Measurements from ENCODE around the gene CRACDL.
A peak's percentile ranks its signal among the peaks of the same experiment; 100 is the strongest.

CRACDL gene

GRCh38 chr2:98924910-98925309 is 11.1 kb downstream of the CRACDL start:
- no peak for DNase-seq

GRCh38 chr2:98924038-98924830 is 11.8 kb downstream of the CRACDL start:
- DNase-seq, result no peak

GRCh38 chr2:98923244-98923940 is 12.6 kb downstream of the CRACDL start:
- no peak for DNase-seq

GRCh38 chr2:98921062-98921461 is 15.0 kb downstream of the CRACDL start:
- DNase-seq, result no peak

- no peak for DNase-seq
Observed at GRCh38 chr2:98917031-98917471, 19.0 kb downstream of the CRACDL start.

GRCh38 chr2:98915751-98916358 is 20.2 kb downstream of the CRACDL start:
- no peak for DNase-seq

GRCh38 chr2:98914713-98915580 is 21.1 kb downstream of the CRACDL start:
- no peak for DNase-seq

GRCh38 chr2:98913916-98914712 is 21.9 kb downstream of the CRACDL start:
- no peak for DNase-seq

GRCh38 chr2:98912957-98913915 is 22.8 kb downstream of the CRACDL start:
- DNase-seq, result no peak

- DNase-seq, result no peak
Observed at GRCh38 chr2:98912221-98912851, 23.7 kb downstream of the CRACDL start.

- DNase-seq, result no peak
Observed at GRCh38 chr2:98911376-98912154, 24.5 kb downstream of the CRACDL start.

GRCh38 chr2:98911126-98911375 is 25.0 kb downstream of the CRACDL start:
- DNase-seq, result no peak

GRCh38 chr2:98910349-98911125 is 25.5 kb downstream of the CRACDL start:
- DNase-seq, result no peak

- DNase-seq, result peak; percentile 77 to 95
Observed at GRCh38 chr2:98909317-98910211, 26.5 kb downstream of the CRACDL start.

GRCh38 chr2:98908931-98909316 is 27.1 kb downstream of the CRACDL start:
- no peak for DNase-seq

GRCh38 chr2:98907966-98908905 is 27.8 kb downstream of the CRACDL start:
- DNase-seq, result no peak

- no peak for DNase-seq
Observed at GRCh38 chr2:98907385-98907784, 28.6 kb downstream of the CRACDL start.
